Colonic mucosa (tissue), 4 donors: ENCODE measurements around the gene DDHD1. TPM values are rescaled to one million over a fixed set of nuclear protein-coding genes. Genes with fewer than 3 reads are reported as not detected.
"Not testable (repeated sequence)": the region's sequence is repeated elsewhere in the genome, so short reads cannot be mapped to it uniquely, and the experiment has no call there.

Source experiments
- DNase-seq: peaks from one replicate; pipeline ENCODE4 v3.0.0-alpha.2; 2020
- H3K27ac ChIP-seq: fragments of 200-600 bp; one replicate; pipeline ENCODE4 v1.8.0; 2021
- H3K27me3 ChIP-seq: fragments of 200-600 bp; one replicate; pipeline ENCODE4 v1.8.0; 2021
- H3K36me3 ChIP-seq: fragments of 200-600 bp; one replicate; pipeline ENCODE4 v1.8.0; 2021
- H3K4me1 ChIP-seq: fragments of 200-600 bp; one replicate; pipeline ENCODE4 v1.8.0; 2021; ENCODE audit warnings: mild to moderate bottlenecking
- H3K4me3 ChIP-seq: fragments of 200-600 bp; one replicate; pipeline ENCODE4 v1.8.0; 2021
- H3K9ac ChIP-seq, 2 donors: one replicate each; pipeline ENCODE4 v1.7.0; 2013; ENCODE audit warnings: control low read depth in 2 of 2, low read depth in 2 of 2, low read length in 2 of 2
- H3K9me3 ChIP-seq: fragments of 200-600 bp; one replicate; pipeline ENCODE4 v1.8.0; 2021
- CTCF ChIP-seq: fragments of 200-600 bp; IDR thresholded peaks from one replicate; pipeline ENCODE4 v1.8.0; 2022; ENCODE audit warnings: antibody characterized with exemption, mild to moderate bottlenecking
- intact Hi-C: fragments of 100-400 bp; cut with DNase I; formaldehyde crosslinking; loops from one replicate; pipeline ENCODE4 v1.14.1; 2022
- total RNA-seq, 2 donors: library from RNA; stranded (reverse); fragmentation: NEBNext Ultra II Directional in 1 of 2; extraction: Animal tissue kit (Norgen Biotek cat#: 25700) in 1 of 2; gene quantifications; one replicate each; pipeline ENCODE4 v1.2.1, GENCODE V29; 2021
- donor health status: healthy.
- donor health status: DM: no; HTN: no; CAD: no.
- donor health status: DM: no; HTN: no; CAD: no.

Gene DDHD1
- total RNA-seq, 2 donors from 2014 or later: 7.5 TPM

DNA sequence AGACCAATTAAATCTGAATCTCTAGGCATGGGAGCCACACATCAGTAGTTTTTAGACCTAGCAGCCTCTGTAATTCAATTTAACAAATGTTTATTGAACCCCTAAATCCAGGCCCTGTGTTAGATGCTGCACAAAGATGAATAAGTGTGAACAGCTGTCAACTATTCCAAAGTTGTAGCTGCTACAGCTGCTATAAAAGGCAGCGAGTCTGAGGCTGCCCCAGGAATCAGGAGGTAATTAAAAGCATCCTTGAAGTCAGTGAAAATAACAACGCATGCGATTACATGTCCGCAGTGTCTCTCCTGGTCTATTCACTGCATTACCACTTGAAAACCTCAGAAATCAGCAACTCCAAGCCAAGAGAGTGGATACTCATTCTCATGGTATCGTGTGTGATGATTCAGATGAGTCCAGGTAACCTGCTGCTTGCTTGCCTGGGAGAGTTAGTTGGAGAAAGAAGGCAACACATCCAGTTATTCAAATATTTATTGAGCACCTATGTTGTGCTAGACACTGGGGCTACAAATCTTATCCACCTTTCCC lies 34.9 kb upstream of the DDHD1 start:
- Histone ChIP-seq H3K27me3 (no peaks in the 10 kb centered on the region), H3K4me3 (no peak overlapping the region), H3K9me3 (no peaks in the 10 kb centered on the region), H3K27ac (no peak overlapping the region), H3K4me1 (no peaks in the 10 kb centered on the region), H3K36me3 (no peaks in the 10 kb centered on the region), H3K9ac (no peak overlapping the region)
- TF ChIP-seq CTCF: no peak
- DNase-seq: no peak
- intact Hi-C loops: no loop called here

DNA sequence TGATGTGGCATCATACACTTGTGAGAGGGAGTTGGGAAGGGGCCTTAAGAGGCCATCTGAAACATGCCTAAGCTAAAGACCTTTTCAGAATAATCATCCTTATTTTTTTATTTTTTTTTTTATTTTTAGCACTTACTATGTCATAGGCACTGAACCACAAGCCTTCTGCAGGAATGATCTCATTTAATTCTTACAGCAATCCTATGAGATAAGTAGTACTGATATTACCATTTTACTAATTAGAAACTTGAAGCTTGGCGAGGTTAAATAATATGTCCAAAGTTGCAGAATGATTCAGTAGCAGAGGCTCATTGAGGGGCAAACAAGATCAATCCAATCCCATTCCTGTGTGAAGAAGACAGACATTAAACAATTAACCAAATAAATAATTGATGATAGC lies 33.4 kb upstream of the DDHD1 start:
- H3K9me3 ChIP-seq: no peaks in the 10 kb centered on the region
- no peaks in the 10 kb centered on the region for H3K36me3 ChIP-seq
- H3K9ac ChIP-seq: no peak overlapping the region
- H3K4me1 ChIP-seq: no peaks in the 10 kb centered on the region
- no peak for DNase-seq
- no peak overlapping the region for H3K4me3 ChIP-seq
- H3K27me3 ChIP-seq: no peaks in the 10 kb centered on the region
- no peak for TF ChIP-seq CTCF
- H3K27ac ChIP-seq: no peak overlapping the region
- intact Hi-C loops: no loop called here

DNA sequence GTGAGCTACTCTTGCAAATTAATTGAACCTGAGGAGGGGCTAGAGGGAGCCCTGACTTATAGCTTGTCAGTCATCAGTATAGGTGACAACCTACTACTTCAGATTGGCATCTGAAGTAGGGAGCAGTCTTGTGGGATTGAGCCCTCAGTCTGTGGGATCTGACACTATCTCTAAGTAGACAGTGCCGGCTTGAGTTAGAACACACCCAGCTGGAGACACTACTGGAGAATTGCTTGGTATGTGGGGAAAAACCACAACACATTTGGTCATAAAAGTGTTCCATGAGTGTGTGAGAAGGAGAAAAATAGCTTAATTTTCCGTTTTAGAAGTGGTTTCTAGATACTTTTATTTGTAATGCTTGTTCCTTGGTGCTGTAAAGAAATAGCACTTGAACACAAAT lies 30.5 kb upstream of the DDHD1 start:
- intact Hi-C loops: no loop called here
- Histone ChIP-seq H3K9ac (no peak overlapping the region), H3K36me3 (no peaks in the 10 kb centered on the region), H3K27ac (no peak overlapping the region), H3K4me3 (no peak overlapping the region), H3K27me3 (no peaks in the 10 kb centered on the region), H3K4me1 (no peaks in the 10 kb centered on the region), H3K9me3 (no peaks in the 10 kb centered on the region)
- no peak for TF ChIP-seq CTCF
- no peak for DNase-seq

DNA sequence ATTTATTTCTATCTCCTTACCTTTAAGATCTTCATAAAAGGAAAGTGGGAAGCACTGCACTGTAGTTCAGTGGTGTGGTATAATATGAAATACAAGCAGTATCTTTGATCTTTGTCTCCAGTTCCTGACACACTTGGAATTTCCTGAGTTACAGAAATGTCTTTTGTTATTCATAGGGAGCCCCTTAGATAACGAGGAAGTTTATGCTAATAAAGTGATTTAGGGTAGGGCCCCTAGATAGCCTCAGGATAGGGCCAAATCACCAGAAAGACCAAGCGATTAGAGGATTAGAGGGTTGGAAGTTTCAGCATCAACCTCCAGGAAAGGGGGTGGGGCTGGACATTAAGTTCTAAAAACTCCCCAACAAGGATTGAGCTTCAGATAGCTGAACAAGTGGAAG lies 29.9 kb upstream of the DDHD1 start:
- no peak for DNase-seq
- Histone ChIP-seq H3K27me3 (no peaks in the 10 kb centered on the region), H3K9ac (no peak overlapping the region), H3K4me1 (no peaks in the 10 kb centered on the region), H3K4me3 (no peak overlapping the region), H3K27ac (no peak overlapping the region), H3K36me3 (no peaks in the 10 kb centered on the region), H3K9me3 (no peaks in the 10 kb centered on the region)
- intact Hi-C loops: no loop called here
- TF ChIP-seq CTCF: no peak

DNA sequence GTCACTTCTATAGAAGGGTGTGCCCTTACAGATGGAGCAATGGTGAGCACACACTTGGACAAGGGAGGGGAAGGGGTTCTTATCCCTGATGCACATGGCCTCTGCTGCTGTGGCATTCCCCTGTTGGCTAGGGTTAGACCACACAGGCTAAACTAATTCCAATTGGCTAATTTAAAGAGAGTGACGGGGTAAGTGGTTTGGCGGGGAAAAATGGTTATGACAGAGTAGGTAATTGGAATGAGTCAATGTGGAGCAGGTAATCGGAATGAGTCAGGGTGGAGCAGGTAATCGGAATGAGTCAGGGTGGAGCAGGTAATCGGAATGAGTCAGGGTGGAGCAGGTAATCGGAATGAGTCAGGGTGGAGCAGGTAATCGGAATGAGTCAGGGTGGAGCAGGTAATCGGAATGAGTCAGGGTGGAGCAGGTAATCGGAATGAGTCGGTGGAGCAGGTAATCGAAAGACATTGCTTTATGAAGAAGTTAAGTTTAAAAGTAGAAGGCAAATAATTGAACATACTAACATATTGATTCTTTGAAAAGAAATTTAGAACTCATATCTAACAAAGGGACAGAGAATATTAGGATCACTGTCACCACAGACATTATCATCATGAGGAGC lies 28.4 kb upstream of the DDHD1 start:
- H3K4me1 ChIP-seq, H3K9ac ChIP-seq, H3K9me3 ChIP-seq, DNase-seq, H3K4me3 ChIP-seq, H3K36me3 ChIP-seq, H3K27me3 ChIP-seq, intact Hi-C loops, H3K27ac ChIP-seq: not testable (repeated sequence)
